NCI-H2196 treated with DMSO at 0.1 percent for 48 hours (cell line): ENCODE measurements around the gene ADRA2C.

ENCODE experiments used
- DNase-seq: peaks from one replicate; lab custom pipeline; 2025; ENCODE audit not compliant: unreplicated experiment; lab: John Stamatoyannopoulos, UW

Gene ADRA2C

GRCh38 chr4:3732076-3733028 lies 33.8 kb upstream of the ADRA2C start:
- DNase-seq = no peak

- no peak for DNase-seq
These were observed 33.0 kb upstream of the ADRA2C start for GRCh38 chr4:3733195-3733594.

- DNase-seq = no peak
These were observed 31.0 kb upstream of the ADRA2C start for GRCh38 chr4:3735196-3735595.

GRCh38 chr4:3736290-3736689 lies 29.9 kb upstream of the ADRA2C start:
- no peak for DNase-seq

GRCh38 chr4:3736806-3737205 lies 29.4 kb upstream of the ADRA2C start:
- DNase-seq = no peak

- DNase-seq = no peak
These were observed 26.6 kb upstream of the ADRA2C start for GRCh38 chr4:3739577-3739976.

GRCh38 chr4:3740256-3740655 lies 25.9 kb upstream of the ADRA2C start:
- DNase-seq = no peak

GRCh38 chr4:3741217-3742011 lies 24.8 kb upstream of the ADRA2C start:
- no peak for DNase-seq

GRCh38 chr4:3742610-3743009 lies 23.6 kb upstream of the ADRA2C start:
- DNase-seq = no peak

GRCh38 chr4:3744232-3744631 lies 22.0 kb upstream of the ADRA2C start:
- no peak for DNase-seq

GRCh38 chr4:3744901-3745300 lies 21.3 kb upstream of the ADRA2C start:
- no peak for DNase-seq

GRCh38 chr4:3745886-3746656 lies 20.1 kb upstream of the ADRA2C start:
- DNase-seq = no peak

GRCh38 chr4:3746701-3747580 lies 19.2 kb upstream of the ADRA2C start:
- DNase-seq = no peak

GRCh38 chr4:3747581-3747904 lies 18.6 kb upstream of the ADRA2C start:
- DNase-seq = no peak

- no peak for DNase-seq
These were observed 17.9 kb upstream of the ADRA2C start for GRCh38 chr4:3748136-3748898.

GRCh38 chr4:3749081-3749480 lies 17.1 kb upstream of the ADRA2C start:
- DNase-seq = no peak

GRCh38 chr4:3750334-3750733 lies 15.9 kb upstream of the ADRA2C start:
- DNase-seq = no peak

- no peak for DNase-seq
These were observed 14.2 kb upstream of the ADRA2C start for GRCh38 chr4:3752022-3752421.

GRCh38 chr4:3753726-3754412 lies 12.3 kb upstream of the ADRA2C start:
- no peak for DNase-seq
